Measurements from ENCODE around the gene NLGN3.
A peak's percentile ranks its signal among the peaks of the same experiment; 100 is the strongest.

The NLGN3 gene

DNA sequence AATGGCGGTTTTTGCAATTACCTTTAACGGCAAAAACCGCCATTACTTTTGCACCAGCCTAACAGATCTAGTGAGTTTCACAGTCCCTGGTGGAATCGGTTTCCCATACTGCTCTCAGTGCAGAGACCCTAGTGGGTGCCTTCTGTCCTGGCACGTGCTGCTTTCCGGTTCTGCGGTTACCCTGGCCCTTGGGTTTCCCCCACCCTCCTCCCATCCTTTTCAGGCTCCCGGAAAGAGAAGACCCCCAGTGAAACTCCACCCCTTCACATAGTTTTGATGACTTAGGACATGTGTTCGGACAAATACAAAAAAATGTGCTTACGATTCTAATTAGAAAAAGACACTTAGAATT is 36.9 kb downstream of the NLGN3 start:
- peak overlapping the region; percentile 62 for H3K4me3 ChIP-seq (ENCODE audit: low read length)
- H3K4me1 ChIP-seq (ENCODE audit: control insufficient read depth, insufficient read depth, low read length), result no peaks in the 10 kb centered on the region
- H3K27me3 ChIP-seq (ENCODE audit: control insufficient read depth, insufficient read depth, low read length), result no peaks in the 10 kb centered on the region
- no peaks in the 10 kb centered on the region for H3K36me3 ChIP-seq (ENCODE audit: control insufficient read depth, insufficient read depth, low read length)
- H3K27ac ChIP-seq (ENCODE audit: low read depth, low read length), result peak overlapping the region; percentile 86
- no peak overlapping the region for H3K9ac ChIP-seq (ENCODE audit: low read length)

DNA sequence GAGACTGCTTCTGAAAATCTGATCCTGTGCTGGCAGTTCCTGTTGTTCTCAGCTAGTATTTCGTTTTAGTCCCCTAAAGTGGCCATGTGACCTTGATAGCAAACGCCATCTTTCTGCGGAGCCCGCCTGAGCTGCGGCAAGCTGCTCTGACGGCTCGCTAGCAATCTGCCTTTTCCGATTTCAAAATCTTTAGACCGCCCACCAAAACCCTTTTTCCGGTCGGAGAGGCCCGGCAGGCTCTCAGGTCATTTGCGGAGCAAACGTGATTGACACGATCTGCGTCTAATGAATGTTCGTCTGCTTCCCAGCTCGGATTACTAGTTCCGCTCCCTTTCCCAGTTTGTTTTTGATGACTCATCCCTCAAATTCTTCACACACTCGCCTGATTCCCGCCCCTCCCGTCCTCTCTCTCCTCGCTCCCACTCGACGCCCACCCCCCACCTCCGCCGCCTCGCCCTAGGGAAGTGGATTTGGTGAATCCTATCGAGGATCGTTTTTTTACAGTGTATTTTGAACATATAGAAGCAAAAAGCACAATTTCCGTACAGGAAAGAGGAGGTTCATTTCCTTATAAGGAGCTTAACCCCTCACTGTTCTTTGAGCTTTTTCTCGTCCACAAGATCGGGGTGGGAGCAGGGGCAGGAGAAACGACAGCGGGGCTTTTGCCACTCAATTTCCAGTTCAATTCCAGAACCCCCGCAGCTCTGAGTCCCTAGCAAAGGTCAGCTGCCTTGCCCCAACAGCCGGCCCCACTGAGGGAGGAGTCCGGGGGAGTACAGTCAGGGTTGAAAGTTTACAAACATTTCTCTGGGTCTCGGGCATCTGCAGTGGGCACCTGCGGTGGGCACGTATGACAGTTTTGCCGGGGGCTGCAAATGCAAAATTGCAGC is 37.5 kb downstream of the NLGN3 start:
- Histone ChIP-seq H3K4me3 (ENCODE audit: low read length) (peak overlapping the region; percentile 62), H3K27ac (ENCODE audit: low read depth, low read length) (peak overlapping the region; percentile 89), H3K9ac (ENCODE audit: low read length) (no peak overlapping the region), H3K36me3 (ENCODE audit: control insufficient read depth, insufficient read depth, low read length) (no peaks in the 10 kb centered on the region), H3K4me1 (ENCODE audit: control insufficient read depth, insufficient read depth, low read length) (no peaks in the 10 kb centered on the region), H3K27me3 (ENCODE audit: control insufficient read depth, insufficient read depth, low read length) (no peaks in the 10 kb centered on the region)

- H3K36me3 ChIP-seq (ENCODE audit: control insufficient read depth, insufficient read depth, low read length), result no peaks in the 10 kb centered on the region
- no peak overlapping the region for H3K9ac ChIP-seq (ENCODE audit: low read length)
- peak overlapping the region; percentile 53 for H3K4me3 ChIP-seq (ENCODE audit: low read length)
- H3K27me3 ChIP-seq (ENCODE audit: control insufficient read depth, insufficient read depth, low read length), result no peaks in the 10 kb centered on the region
- peak overlapping the region; percentile 89 for H3K27ac ChIP-seq (ENCODE audit: low read depth, low read length)
- H3K4me1 ChIP-seq (ENCODE audit: control insufficient read depth, insufficient read depth, low read length), result no peaks in the 10 kb centered on the region
Observed at GRCh38 chrX:71182871-71183270, 38.2 kb downstream of the NLGN3 start.

- Histone ChIP-seq H3K27me3 (ENCODE audit: control insufficient read depth, insufficient read depth, low read length) (no peaks in the 10 kb centered on the region), H3K27ac (ENCODE audit: low read depth, low read length) (no peak overlapping the region), H3K4me1 (ENCODE audit: control insufficient read depth, insufficient read depth, low read length) (no peaks in the 10 kb centered on the region)
Observed at GRCh38 chrX:71183341-71183740, 38.7 kb downstream of the NLGN3 start.

DNA sequence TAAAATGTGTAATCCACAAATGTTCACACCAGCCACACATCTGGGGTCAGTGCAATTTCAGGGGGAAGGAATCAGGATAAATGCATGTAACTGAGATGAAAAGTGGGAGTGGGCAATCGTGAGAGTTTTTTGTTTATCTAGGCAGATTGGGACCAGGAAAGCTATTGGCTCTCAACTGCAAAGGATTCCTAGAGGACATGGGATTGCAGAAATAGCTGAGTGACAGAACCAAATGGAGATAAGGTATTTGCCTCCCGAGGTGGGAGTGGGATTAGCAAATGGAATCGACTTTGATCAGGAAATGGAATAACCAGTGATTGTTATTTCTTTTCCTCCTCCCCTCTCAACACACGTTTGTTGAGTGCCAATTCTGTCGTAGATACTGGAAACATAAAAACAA is 39.5 kb downstream of the NLGN3 start:
- no peak overlapping the region for H3K9ac ChIP-seq (ENCODE audit: low read length)

More at GRCh38 chrX:71183341-71183740, 38.7 kb downstream of the NLGN3 start:
- no peak overlapping the region for H3K4me3 ChIP-seq (ENCODE audit: low read length)
- no peaks in the 10 kb centered on the region for H3K36me3 ChIP-seq (ENCODE audit: control insufficient read depth, insufficient read depth, low read length)
- no peak overlapping the region for H3K9ac ChIP-seq (ENCODE audit: low read length)

GRCh38 chrX:71184803-71185495 is 40.3 kb downstream of the NLGN3 start:
- H3K9ac ChIP-seq (ENCODE audit: low read length), result no peak overlapping the region
- no peak overlapping the region for H3K27ac ChIP-seq (ENCODE audit: low read depth, low read length)
- no peak overlapping the region for H3K4me3 ChIP-seq (ENCODE audit: low read length)
- H3K27me3 ChIP-seq (ENCODE audit: control insufficient read depth, insufficient read depth, low read length), result no peaks in the 10 kb centered on the region
- H3K36me3 ChIP-seq (ENCODE audit: control insufficient read depth, insufficient read depth, low read length), result no peaks in the 10 kb centered on the region
- H3K4me1 ChIP-seq (ENCODE audit: control insufficient read depth, insufficient read depth, low read length), result no peaks in the 10 kb centered on the region

More for the DNA sequence above, 39.5 kb downstream of the NLGN3 start:
- Histone ChIP-seq H3K4me3 (ENCODE audit: low read length) (no peak overlapping the region), H3K27ac (ENCODE audit: low read depth, low read length) (no peak overlapping the region), H3K4me1 (ENCODE audit: control insufficient read depth, insufficient read depth, low read length) (no peaks in the 10 kb centered on the region), H3K36me3 (ENCODE audit: control insufficient read depth, insufficient read depth, low read length) (no peaks in the 10 kb centered on the region), H3K27me3 (ENCODE audit: control insufficient read depth, insufficient read depth, low read length) (no peaks in the 10 kb centered on the region)

- Histone ChIP-seq H3K36me3 (ENCODE audit: control insufficient read depth, insufficient read depth, low read length) (no peaks in the 10 kb centered on the region), H3K9ac (ENCODE audit: low read length) (no peak overlapping the region), H3K27ac (ENCODE audit: low read depth, low read length) (no peak overlapping the region), H3K27me3 (ENCODE audit: control insufficient read depth, insufficient read depth, low read length) (no peaks in the 10 kb centered on the region), H3K4me1 (ENCODE audit: control insufficient read depth, insufficient read depth, low read length) (no peaks in the 10 kb centered on the region), H3K4me3 (ENCODE audit: low read length) (no peak overlapping the region)
Observed at GRCh38 chrX:71191248-71191647, 46.6 kb downstream of the NLGN3 start.

GRCh38 chrX:71195964-71196649 is 51.5 kb downstream of the NLGN3 start:
- H3K27me3 ChIP-seq (ENCODE audit: control insufficient read depth, insufficient read depth, low read length), result no peaks in the 10 kb centered on the region
- H3K4me3 ChIP-seq (ENCODE audit: low read length), result no peak overlapping the region
- H3K9ac ChIP-seq (ENCODE audit: low read length), result no peak overlapping the region
- H3K4me1 ChIP-seq (ENCODE audit: control insufficient read depth, insufficient read depth, low read length), result no peaks in the 10 kb centered on the region
- H3K36me3 ChIP-seq (ENCODE audit: control insufficient read depth, insufficient read depth, low read length), result no peaks in the 10 kb centered on the region
- no peak overlapping the region for H3K27ac ChIP-seq (ENCODE audit: low read depth, low read length)

DNA sequence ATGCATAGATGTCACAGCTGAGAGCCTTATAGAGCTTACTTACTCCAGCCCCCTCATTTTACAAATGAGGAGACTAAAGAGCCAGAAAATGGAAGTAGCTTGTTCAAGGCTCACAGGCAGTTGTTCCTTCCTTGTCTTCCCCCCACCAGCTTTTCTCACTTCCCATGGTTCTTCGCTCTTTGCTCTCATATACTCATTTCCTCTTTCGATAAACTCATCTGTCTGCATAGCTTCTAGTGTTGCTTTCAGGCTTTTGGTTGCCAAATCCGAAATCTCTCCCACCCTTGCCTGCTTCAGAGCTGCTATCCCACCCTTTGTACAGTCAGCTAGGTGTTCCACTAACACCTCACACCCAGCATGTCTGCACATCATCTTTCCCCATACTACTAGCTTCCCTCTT is 53.4 kb downstream of the NLGN3 start:
- no peak overlapping the region for H3K9ac ChIP-seq (ENCODE audit: low read length)
- H3K27ac ChIP-seq (ENCODE audit: low read depth, low read length), result no peak overlapping the region
- H3K4me3 ChIP-seq (ENCODE audit: low read length), result peak overlapping the region; percentile 10
- H3K36me3 ChIP-seq (ENCODE audit: control insufficient read depth, insufficient read depth, low read length), result no peaks in the 10 kb centered on the region
- no peaks in the 10 kb centered on the region for H3K4me1 ChIP-seq (ENCODE audit: control insufficient read depth, insufficient read depth, low read length)
- no peaks in the 10 kb centered on the region for H3K27me3 ChIP-seq (ENCODE audit: control insufficient read depth, insufficient read depth, low read length)

DNA sequence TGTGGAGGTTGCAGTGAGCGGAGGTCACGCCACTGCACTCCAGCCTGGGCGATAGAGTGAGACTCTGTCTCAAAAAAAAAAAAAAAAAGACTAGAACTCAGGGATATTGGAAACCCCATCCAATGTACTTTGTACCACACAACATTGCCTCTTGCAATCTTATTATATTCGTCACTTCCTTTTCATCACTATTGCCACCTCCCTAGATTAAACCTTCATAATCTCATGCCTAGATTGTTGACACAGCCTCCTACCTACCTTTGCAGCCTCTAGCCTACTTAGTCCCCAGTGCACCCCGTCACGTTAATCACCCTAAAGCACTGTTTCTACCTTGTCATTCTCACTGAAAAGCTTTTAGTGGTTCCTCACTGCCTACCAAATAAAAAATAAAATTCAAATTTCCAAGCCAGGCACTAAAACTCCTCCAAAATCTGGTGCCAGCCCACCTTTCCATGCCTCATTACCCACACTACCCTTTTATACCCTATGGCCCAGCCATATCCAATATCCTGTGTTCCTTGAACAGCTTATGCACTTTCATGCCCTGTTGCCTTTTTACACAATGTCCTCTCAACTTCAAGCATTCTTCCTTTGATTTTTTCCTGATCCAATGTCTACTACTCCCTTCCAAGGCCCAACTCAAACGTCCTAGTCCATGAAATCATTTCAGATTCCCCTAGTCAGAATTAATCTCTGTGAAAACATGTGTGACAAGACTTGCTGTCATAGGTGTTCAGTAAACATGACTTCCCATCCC is 54.8 kb downstream of the NLGN3 start:
- Histone ChIP-seq H3K27me3 (ENCODE audit: control insufficient read depth, insufficient read depth, low read length) (no peaks in the 10 kb centered on the region), H3K4me1 (ENCODE audit: control insufficient read depth, insufficient read depth, low read length) (no peaks in the 10 kb centered on the region), H3K36me3 (ENCODE audit: control insufficient read depth, insufficient read depth, low read length) (no peaks in the 10 kb centered on the region), H3K27ac (ENCODE audit: low read depth, low read length) (no peak overlapping the region), H3K4me3 (ENCODE audit: low read length) (no peak overlapping the region), H3K9ac (ENCODE audit: low read length) (no peak overlapping the region)

DNA sequence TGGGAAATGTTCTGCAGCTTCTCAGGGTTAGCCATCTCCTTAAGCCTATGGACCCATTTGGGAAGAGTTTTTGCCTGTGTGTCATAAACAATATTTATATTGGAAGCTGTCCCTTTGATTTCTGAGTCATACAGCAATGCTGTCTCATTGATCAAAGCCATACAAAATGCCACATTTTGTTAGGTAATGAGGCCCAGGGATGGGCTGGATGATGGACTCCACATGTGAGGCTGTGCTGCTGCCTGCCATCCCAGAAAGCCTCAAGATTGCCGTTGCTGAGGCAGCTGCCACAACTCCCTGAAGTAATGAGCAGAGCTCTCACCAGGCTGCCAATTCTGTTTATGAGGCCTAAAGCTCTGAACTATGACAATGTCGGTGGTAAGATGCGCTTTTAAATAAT is 66.2 kb downstream of the NLGN3 start:
- no peaks in the 10 kb centered on the region for H3K4me1 ChIP-seq (ENCODE audit: control insufficient read depth, insufficient read depth, low read length)
- H3K9ac ChIP-seq (ENCODE audit: low read length), result no peak overlapping the region
- no peaks in the 10 kb centered on the region for H3K36me3 ChIP-seq (ENCODE audit: control insufficient read depth, insufficient read depth, low read length)
- no peaks in the 10 kb centered on the region for H3K27me3 ChIP-seq (ENCODE audit: control insufficient read depth, insufficient read depth, low read length)
- H3K4me3 ChIP-seq (ENCODE audit: low read length), result no peak overlapping the region
- no peak overlapping the region for H3K27ac ChIP-seq (ENCODE audit: low read depth, low read length)

- H3K27me3 ChIP-seq (ENCODE audit: control insufficient read depth, insufficient read depth, low read length), result peaks cover 4% of the 10 kb centered on the region
- H3K9ac ChIP-seq (ENCODE audit: low read length), result no peak overlapping the region
- H3K4me3 ChIP-seq (ENCODE audit: low read length), result no peak overlapping the region
- no peaks in the 10 kb centered on the region for H3K4me1 ChIP-seq (ENCODE audit: control insufficient read depth, insufficient read depth, low read length)
- no peaks in the 10 kb centered on the region for H3K36me3 ChIP-seq (ENCODE audit: control insufficient read depth, insufficient read depth, low read length)
- no peak overlapping the region for H3K27ac ChIP-seq (ENCODE audit: low read depth, low read length)
Observed at GRCh38 chrX:71212536-71212935, 67.9 kb downstream of the NLGN3 start.
